K562 (cell line): ENCODE results near the gene C1QTNF12. TPM values are rescaled to one million over a fixed set of nuclear protein-coding genes. Genes with fewer than 3 reads are reported as not detected.
A peak's percentile ranks its signal among the peaks of the same experiment; 100 is the strongest.

Experiments used
- CREB3L1 ChIP-seq: fragments of 450-650 bp; IDR thresholded peaks from 2 replicates; pipeline ENCODE4 v1.6.1; 2014; ENCODE audit warnings: low read depth, mild to moderate bottlenecking, moderate library complexity, borderline replicate concordance
- E2F8 ChIP-seq: fragments of 450-650 bp; IDR thresholded peaks from 2 replicates; pipeline ENCODE4 v1.7.1; 2018; ENCODE audit warnings: mild to moderate bottlenecking, low read depth; ENCODE audit not compliant: partially characterized antibody
- FOXJ2 ChIP-seq: fragments of 200-800 bp; sonication (Bioruptor generic); IDR thresholded peaks from 2 replicates; pipeline ENCODE4 v1.6.1; 2016; ENCODE audit warnings: missing genetic modification characterization, missing compliant biosample characterization
- JUND ChIP-seq, 2 experiments: IDR thresholded peaks; 2 replicates in 1 of 2; 3 replicates in 1 of 2; pipeline ENCODE4 v1.6.1; 2011; ENCODE audit warnings: borderline replicate concordance in 2 of 2, low read depth in 2 of 2, low read length in 2 of 2, improper control_type of control experiment in 1 of 2, missing biosample characterization in 1 of 2, missing genetic modification characterization in 1 of 2, missing genetic modification reagents in 1 of 2
- MED1 ChIP-seq: sonication (generic); formaldehyde crosslinking; IDR thresholded peaks from 2 replicates; pipeline ENCODE4 v1.8.1; 2023; ENCODE audit warnings: missing genetic modification reagents, borderline replicate concordance
- MNT ChIP-seq, 2 experiments: fragments of 450-650 bp; conservative IDR thresholded peaks; 2 replicates each; pipeline ENCODE4 v1.6.1; 2017; ENCODE audit warnings: mild to moderate bottlenecking in 2 of 2, moderate library complexity in 2 of 2
- MYBL2 ChIP-seq, 2 experiments: fragments of 450-650 bp in 1 of 2; sonication (generic) in 1 of 2; formaldehyde crosslinking in 1 of 2; IDR thresholded peaks; 2 replicates each; pipeline versions ENCODE4 v1.6.1 to v1.8.1; 2017 to 2022; ENCODE audit warnings: borderline replicate concordance in 1 of 2, inconsistent platforms in 1 of 2, low read depth in 1 of 2, mild to moderate bottlenecking in 1 of 2, missing genetic modification reagents in 1 of 2, moderate library complexity in 1 of 2
- NR2C2 ChIP-seq, 2 experiments: fragments of 200-800 bp in 1 of 2; sonication (Bioruptor generic) in 1 of 2; sonication (generic) in 1 of 2; formaldehyde crosslinking in 1 of 2; IDR thresholded peaks; 2 replicates each; pipeline versions ENCODE4 v1.6.1 to v1.8.0; 2016 to 2022; ENCODE audit warnings: mild to moderate bottlenecking in 1 of 2, missing compliant biosample characterization in 1 of 2, missing genetic modification characterization in 1 of 2, missing genetic modification reagents in 1 of 2
- NUFIP1 ChIP-seq: fragments of 450-650 bp; IDR thresholded peaks from 2 replicates; pipeline ENCODE4 v1.6.1; 2018; ENCODE audit not compliant: partially characterized antibody
- SUPT5H ChIP-seq: fragments of 450-650 bp; IDR thresholded peaks from 2 replicates; pipeline ENCODE4 v1.6.1; 2016
- TCF15 ChIP-seq: fragments of 250-450 bp; sonication (Bioruptor Pico); IDR thresholded peaks from 2 replicates; pipeline ENCODE4 v1.8.0; 2022; ENCODE audit warnings: moderate library complexity, mild to moderate bottlenecking, inconsistent platforms
- TSC22D4 ChIP-seq: fragments of 450-650 bp; IDR thresholded peaks from 2 replicates; pipeline ENCODE4 v1.6.1; 2016; ENCODE audit warnings: missing genetic modification characterization, missing biosample characterization, control low read depth
- ZBTB11 ChIP-seq, 3 experiments: fragments of 200-800 bp in 1 of 3; fragments of 250-450 bp in 1 of 3; fragments of 450-650 bp in 1 of 3; sonication (Bioruptor Pico) in 1 of 3; sonication (Bioruptor generic) in 1 of 3; formaldehyde crosslinking in 1 of 3; IDR thresholded peaks; 2 replicates each; pipeline versions ENCODE4 v1.6.1 to v1.8.0; 2016 to 2022; ENCODE audit warnings: mild to moderate bottlenecking in 2 of 3, missing genetic modification characterization in 2 of 3, missing compliant biosample characterization in 1 of 3, moderate library complexity in 1 of 3
- ZNF143 ChIP-seq: sonication (generic); formaldehyde crosslinking; IDR thresholded peaks from 2 replicates; pipeline ENCODE4 v1.9.0; 2022; ENCODE audit warnings: mild to moderate bottlenecking, missing genetic modification reagents
- polyA plus RNA-seq, 8 experiments: library from polyadenylated mRNA; depleted of rRNA in 4 of 8; stranded (reverse) in 5 of 8; unstranded in 3 of 8; fragments of >200 nt; fragmentation: Nextera tagmentation in 2 of 8; fragmentation: Illumina TruSeq in 1 of 8; extraction: Ambion mirVana in 2 of 8; extraction: Trizol in 1 of 8; gene quantifications; 2 replicates each; pipeline versions ENCODE4 v1.2.1 to v1.2.3, GENCODE V29; 2011 to 2014; ENCODE audit warnings: inconsistent platforms in 1 of 8, missing spikeins in 1 of 8
- total RNA-seq, 7 experiments: library from RNA; depleted of rRNA in 6 of 7; stranded (reverse); fragments of >200 nt in 6 of 7; fragmentation: Illumina TruSeq in 2 of 7; extraction: Trizol in 2 of 7; gene quantifications; 2 replicates each; pipeline versions ENCODE4 v1.2.1 to v1.2.3, GENCODE V29; 2011 to 2021; ENCODE audit warnings: low replicate concordance in 1 of 7

Gene C1QTNF12
- total and polyA plus RNA-seq, 9 of the 15 experiments (the other 6 are each of a cell fraction or from before 2014, with no cell fraction given): 0.11 to 4.3 (median 0.93) TPM; not detected in 3

- TF ChIP-seq E2F8: no peak
- no peak for TF ChIP-seq TCF15 (CRISPR knock-in tag)
- no peak for TF ChIP-seq MNT (conservative IDR thresholded peaks at IDR 0.05)
- TF ChIP-seq TSC22D4 (tag): no peak
- TF ChIP-seq ZBTB11 (CRISPR knock-in tag; IDR thresholded peaks at IDR 0.05): no peak
- peak; percentile 98 for TF ChIP-seq NR2C2 (CRISPR knock-in tag; IDR thresholded peaks at IDR 0.05)
- peak; percentile 98 for TF ChIP-seq NR2C2 (tag; IDR thresholded peaks at IDR 0.05)
- TF ChIP-seq MED1 (CRISPR knock-in tag): no peak; the same call in 1 of the 2 replicates
- TF ChIP-seq CREB3L1: peak; percentile 29; the same call in 1 of the 2 replicates
- TF ChIP-seq SUPT5H: no peak
- no peak for TF ChIP-seq JUND (IDR thresholded peaks at IDR 0.05; ENCODE audit: borderline replicate concordance, low read depth, low read length)
- no peak for TF ChIP-seq JUND (tag; IDR thresholded peaks at IDR 0.05; ENCODE audit: borderline replicate concordance, low read depth, low read length)
- TF ChIP-seq ZNF143: no peak
- TF ChIP-seq MYBL2 (IDR thresholded peaks at IDR 0.05; ENCODE audit: low read depth): no peak
- no peak for TF ChIP-seq MYBL2 (CRISPR knock-in tag; IDR thresholded peaks at IDR 0.05; ENCODE audit: borderline replicate concordance)
- TF ChIP-seq NUFIP1: no peak
- TF ChIP-seq FOXJ2 (tag): no peak
These were observed 6.7 kb downstream of the C1QTNF12 start (continued) for GRCh38 chr1:1239614-1240347.
